HG03342 (cell line): Measurements from ENCODE around the gene ATXN7L3B.
"Not testable (repeated sequence)": the region's sequence is repeated elsewhere in the genome, so short reads cannot be mapped to it uniquely, and the experiment has no call there.

ENCODE experiments used
- ATAC-seq: cut with Tn5 transposase; IDR thresholded peaks from one replicate; pipeline ENCODE4 v1.9.1; 2021; ENCODE audit warnings: mild to moderate bottlenecking, moderate library complexity; ENCODE audit not compliant: unreplicated experiment

Gene ATXN7L3B

GRCh38 chr12:74537707-74538385, at the start of gene ATXN7L3B:
Gene ATXN7L3B (plus strand): TSS chr12:74537835. CDS start chr12:74538113, 278 bp downstream.
- ATAC-seq: peak; percentile 95

GRCh38 chr12:74488134-74488533, 49.5 kb upstream of the ATXN7L3B start:
- no peak for ATAC-seq

- ATAC-seq: no peak
These were observed 48.1 kb upstream of the ATXN7L3B start for GRCh38 chr12:74489543-74489942.

- ATAC-seq: peak; percentile 90
These were observed 47.1 kb upstream of the ATXN7L3B start for GRCh38 chr12:74490390-74491064.

GRCh38 chr12:74491374-74491773, 46.3 kb upstream of the ATXN7L3B start:
- ATAC-seq: no peak

GRCh38 chr12:74499192-74499591, 38.4 kb upstream of the ATXN7L3B start:
- no peak for ATAC-seq

- ATAC-seq: not testable (repeated sequence)
These were observed 28.6 kb upstream of the ATXN7L3B start for GRCh38 chr12:74508873-74509657.

GRCh38 chr12:74509886-74510285, 27.7 kb upstream of the ATXN7L3B start:
- no peak for ATAC-seq

- ATAC-seq: no peak
These were observed 23.4 kb upstream of the ATXN7L3B start for GRCh38 chr12:74514098-74514872.

GRCh38 chr12:74515849-74516248, 21.8 kb upstream of the ATXN7L3B start:
- no peak for ATAC-seq

GRCh38 chr12:74526535-74526934, 11.1 kb upstream of the ATXN7L3B start:
- ATAC-seq: no peak

- ATAC-seq: no peak
These were observed 10.1 kb upstream of the ATXN7L3B start for GRCh38 chr12:74527491-74527890.

GRCh38 chr12:74530676-74531075, 7.0 kb upstream of the ATXN7L3B start:
- ATAC-seq: no peak

- no peak for ATAC-seq
These were observed 2.1 kb upstream of the ATXN7L3B start for GRCh38 chr12:74535536-74535935.

- peak; percentile 59 for ATAC-seq
These were observed 419 bp upstream of the ATXN7L3B start for GRCh38 chr12:74537126-74537706.

- peak; percentile 24 for ATAC-seq
These were observed 1.0 kb downstream of the ATXN7L3B start for GRCh38 chr12:74538491-74539258.

- no peak for ATAC-seq
These were observed 1.6 kb downstream of the ATXN7L3B start for GRCh38 chr12:74539261-74539660.

GRCh38 chr12:74539765-74540526, 2.3 kb downstream of the ATXN7L3B start:
- ATAC-seq: no peak

- no peak for ATAC-seq
These were observed 3.4 kb downstream of the ATXN7L3B start for GRCh38 chr12:74541074-74541473.
